NCI-H1930 (cell line): Measurements from ENCODE around the gene RSPO4.
A peak's percentile ranks its signal among the peaks of the same experiment; 100 is the strongest.
"Not testable (repeated sequence)": the region's sequence is repeated elsewhere in the genome, so short reads cannot be mapped to it uniquely, and the experiment has no call there.

Experiments used
- DNase-seq, 2 experiments: peaks; one replicate each; lab custom pipeline; 2025; lab: John Stamatoyannopoulos, UW

The RSPO4 gene

GRCh38 chr20:1001911-1002681 is at the start of gene RSPO4:
RSPO4 (minus strand) TSS chr20:1002311; CDS start chr20:1002164, 147 bp downstream.
- DNase-seq = peak in 1 of 2 experiments; percentile 15

- no peak for DNase-seq
Measured at GRCh38 chr20:1050440-1050839, 48.3 kb upstream of the RSPO4 start.

GRCh38 chr20:1045860-1046418 is 43.8 kb upstream of the RSPO4 start:
- no peak for DNase-seq

- DNase-seq = no peak
Measured at GRCh38 chr20:1041845-1042390, 39.8 kb upstream of the RSPO4 start.

- no peak for DNase-seq
Measured at GRCh38 chr20:1038205-1038604, 36.1 kb upstream of the RSPO4 start.

- no peak for DNase-seq
Measured at GRCh38 chr20:1037039-1037438, 34.9 kb upstream of the RSPO4 start.

GRCh38 chr20:1035466-1035865 is 33.4 kb upstream of the RSPO4 start:
- no peak for DNase-seq

GRCh38 chr20:1034415-1034789 is 32.3 kb upstream of the RSPO4 start:
- DNase-seq = no peak

GRCh38 chr20:1033751-1034414 is 31.8 kb upstream of the RSPO4 start:
- no peak for DNase-seq

GRCh38 chr20:1029980-1030379 is 27.9 kb upstream of the RSPO4 start:
- no peak for DNase-seq

GRCh38 chr20:1026214-1026613 is 24.1 kb upstream of the RSPO4 start:
- DNase-seq = not testable (repeated sequence)

- DNase-seq = no peak
Measured at GRCh38 chr20:1022871-1023270, 20.8 kb upstream of the RSPO4 start.

- DNase-seq = no peak
Measured at GRCh38 chr20:1020614-1021013, 18.5 kb upstream of the RSPO4 start.

- DNase-seq = no peak
Measured at GRCh38 chr20:1019344-1019743, 17.2 kb upstream of the RSPO4 start.

GRCh38 chr20:1017677-1018076 is 15.6 kb upstream of the RSPO4 start:
- no peak for DNase-seq

- DNase-seq = no peak
Measured at GRCh38 chr20:1015181-1015580, 13.1 kb upstream of the RSPO4 start.

- no peak for DNase-seq
Measured at GRCh38 chr20:1014471-1014870, 12.4 kb upstream of the RSPO4 start.

- no peak for DNase-seq
Measured at GRCh38 chr20:1013566-1014340, 11.6 kb upstream of the RSPO4 start.

- DNase-seq = no peak
Measured at GRCh38 chr20:1012359-1013168, 10.5 kb upstream of the RSPO4 start.

GRCh38 chr20:1010659-1011058 is 8.5 kb upstream of the RSPO4 start:
- DNase-seq = no peak

- peak; percentile 14 to 32 for DNase-seq
Measured at GRCh38 chr20:1005452-1006027, 3.4 kb upstream of the RSPO4 start.
